Chondrocyte (in vitro differentiated cells): ENCODE results near the gene IGF1R. TPM values are rescaled to one million over a fixed set of nuclear protein-coding genes. Genes with fewer than 3 reads are reported as not detected.

Source experiments
- DNase-seq: peaks from one replicate; pipeline ENCODE4 v3.0.0; 2021; ENCODE audit warnings: mixed read lengths, low spot score
- H3K27ac Mint-ChIP-seq: one replicate; pipeline ENCODE4 v1.8.0; 2021; ENCODE audit warnings: mild to moderate bottlenecking, moderate library complexity, mixed read lengths; ENCODE audit not compliant: unreplicated experiment
- H3K27me3 Mint-ChIP-seq: 2 replicates; pipeline ENCODE4 v1.8.0; 2021; ENCODE audit warnings: low read depth, mixed read lengths
- H3K36me3 Mint-ChIP-seq: 2 replicates; pipeline ENCODE4 v1.8.0; 2021; ENCODE audit warnings: low read depth, mixed read lengths
- H3K4me1 Mint-ChIP-seq: 2 replicates; pipeline ENCODE4 v1.8.0; 2021; ENCODE audit warnings: low read depth, mild to moderate bottlenecking, mixed read lengths
- H3K4me3 Mint-ChIP-seq: one replicate; pipeline ENCODE4 v1.8.0; 2021; ENCODE audit warnings: mild to moderate bottlenecking, moderate library complexity, mixed read lengths; ENCODE audit not compliant: unreplicated experiment
- H3K9me3 Mint-ChIP-seq: 2 replicates; pipeline ENCODE4 v1.8.0; 2021; ENCODE audit warnings: low read depth, mixed read lengths
- long read RNA-seq: library from polyadenylated mRNA; stranded (forward); transcript quantifications from one replicate; pipeline ENCODE4 v2.0.0, GENCODE V29; 2021
- total RNA-seq: library from RNA; stranded (reverse); gene quantifications from 3 replicates; pipeline ENCODE4 v1.2.1, GENCODE V29; 2021
- TF ChIP-seq, protein P1 (sequence below): fragments of 200-600 bp; sonication (generic); IDR thresholded peaks from 2 replicates; pipeline ENCODE4 v1.5.0; 2021; ENCODE audit warnings: antibody characterized with exemption, mild to moderate bottlenecking, moderate library complexity

The IGF1R gene
- total RNA-seq: 110 to 119 TPM (median 119 TPM) in 3 replicates
- long read RNA-seq, full-length matches to known transcripts: 12 of 58 reads
- long read RNA-seq, partial matches to known transcripts: 7 of 58 reads
- long read RNA-seq, other reads (novel, unspliced or antisense): 39 of 58 reads

DNA sequence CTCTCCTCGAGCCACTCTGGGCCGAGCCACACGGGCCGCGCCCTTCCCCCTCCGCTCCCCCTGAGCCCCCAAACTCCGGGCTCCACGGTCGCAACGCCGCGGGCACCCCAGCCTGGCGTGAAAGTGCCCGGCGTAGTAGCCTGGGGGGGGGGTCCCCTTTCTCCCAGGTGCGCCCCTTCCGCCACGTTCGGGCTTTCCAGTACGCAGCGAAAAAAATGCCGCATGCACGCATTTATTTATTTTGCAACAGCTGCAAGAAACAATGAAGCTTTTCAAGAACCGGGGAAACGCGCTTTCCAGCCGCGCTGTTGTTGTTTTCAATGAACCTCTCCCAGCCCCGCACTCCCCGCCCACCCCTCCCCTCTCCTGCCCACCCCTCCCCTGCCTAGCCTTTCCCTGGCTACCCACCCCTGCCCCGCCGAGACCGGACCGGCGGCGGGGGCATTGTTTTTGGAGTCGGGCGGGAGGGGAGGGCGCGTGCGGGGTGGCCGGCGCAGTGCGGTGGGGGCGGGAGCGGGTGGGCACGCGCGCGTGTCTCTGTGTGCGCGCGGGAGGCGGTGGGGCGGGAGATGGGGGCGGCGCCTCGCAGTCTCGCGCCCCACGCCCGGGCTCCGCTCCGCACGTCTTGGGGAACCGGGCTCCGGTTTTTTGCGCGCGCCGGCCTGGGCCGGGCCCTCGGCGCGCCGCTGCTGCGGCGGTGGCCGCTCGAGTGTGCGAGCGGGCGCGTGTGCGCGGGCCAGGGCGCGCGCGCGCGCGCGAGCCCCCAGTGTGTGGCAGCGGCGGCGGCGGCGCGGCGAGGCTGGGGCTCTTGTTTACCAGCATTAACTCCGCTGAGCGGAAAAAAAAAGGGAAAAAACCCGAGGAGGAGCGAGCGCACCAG, at the start of gene IGF1R:
Gene IGF1R, plus strand, starts transcription at position 766 of the 880 bp plus-strand sequence. CDS start 1,043 bp downstream, outside the sequence.
- H3K36me3 Mint-ChIP-seq: peaks cover 5% of the 10 kb centered on the region
- H3K27me3 Mint-ChIP-seq: peaks cover 22% of the 10 kb centered on the region
- DNase-seq: no peak
- peaks cover 24% of the 10 kb centered on the region for H3K4me1 Mint-ChIP-seq
- TF ChIP-seq, protein P1, sequence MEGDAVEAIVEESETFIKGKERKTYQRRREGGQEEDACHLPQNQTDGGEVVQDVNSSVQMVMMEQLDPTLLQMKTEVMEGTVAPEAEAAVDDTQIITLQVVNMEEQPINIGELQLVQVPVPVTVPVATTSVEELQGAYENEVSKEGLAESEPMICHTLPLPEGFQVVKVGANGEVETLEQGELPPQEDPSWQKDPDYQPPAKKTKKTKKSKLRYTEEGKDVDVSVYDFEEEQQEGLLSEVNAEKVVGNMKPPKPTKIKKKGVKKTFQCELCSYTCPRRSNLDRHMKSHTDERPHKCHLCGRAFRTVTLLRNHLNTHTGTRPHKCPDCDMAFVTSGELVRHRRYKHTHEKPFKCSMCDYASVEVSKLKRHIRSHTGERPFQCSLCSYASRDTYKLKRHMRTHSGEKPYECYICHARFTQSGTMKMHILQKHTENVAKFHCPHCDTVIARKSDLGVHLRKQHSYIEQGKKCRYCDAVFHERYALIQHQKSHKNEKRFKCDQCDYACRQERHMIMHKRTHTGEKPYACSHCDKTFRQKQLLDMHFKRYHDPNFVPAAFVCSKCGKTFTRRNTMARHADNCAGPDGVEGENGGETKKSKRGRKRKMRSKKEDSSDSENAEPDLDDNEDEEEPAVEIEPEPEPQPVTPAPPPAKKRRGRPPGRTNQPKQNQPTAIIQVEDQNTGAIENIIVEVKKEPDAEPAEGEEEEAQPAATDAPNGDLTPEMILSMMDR: peak; percentile 71
- H3K4me3 Mint-ChIP-seq: peak within 1 kb of the TSS; percentile 94
- H3K9me3 Mint-ChIP-seq: no peaks in the 10 kb centered on the region
- peak within 1 kb of the TSS; percentile 92 for H3K27ac Mint-ChIP-seq

DNA sequence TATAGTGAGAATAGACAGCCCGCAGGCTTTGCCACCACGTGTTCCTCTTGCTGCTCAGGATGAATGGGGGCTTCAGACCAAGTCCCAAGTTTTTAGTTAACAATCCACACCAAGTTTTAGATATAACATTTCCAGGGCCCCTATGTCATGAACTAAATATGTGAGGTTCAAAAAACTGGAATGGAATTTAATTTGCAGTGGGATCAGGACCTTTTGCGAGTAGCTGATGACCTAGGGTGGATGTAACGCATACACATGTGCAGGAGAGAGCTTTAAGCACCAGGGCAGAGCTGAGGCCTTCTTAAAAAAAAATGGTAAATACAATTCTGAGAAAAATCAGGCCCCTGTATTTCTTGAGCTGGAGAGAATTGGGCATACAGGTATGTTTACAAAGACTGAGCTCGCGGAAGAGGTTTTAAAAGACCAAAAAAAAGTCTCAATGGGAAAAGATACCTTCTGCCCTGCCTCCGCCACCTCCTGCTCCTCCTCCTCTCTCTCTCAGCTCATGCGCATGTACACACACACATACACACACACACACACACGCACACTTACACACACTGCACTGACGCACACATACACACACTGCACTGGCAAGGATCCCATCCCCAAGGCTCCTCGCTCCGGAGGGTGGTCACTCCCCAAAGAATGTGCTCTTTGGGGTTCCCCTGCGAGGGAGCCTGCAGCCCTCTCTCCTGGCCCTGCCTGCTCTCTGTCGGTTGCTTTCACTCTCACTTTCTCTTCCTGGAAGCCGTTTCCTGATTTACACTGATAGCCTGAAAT, 48.2 kb upstream of the IGF1R start:
- H3K27me3 Mint-ChIP-seq: peaks cover 13% of the 10 kb centered on the region
- peak overlapping the region; percentile 71 for H3K4me3 Mint-ChIP-seq
- no peak for DNase-seq
- H3K4me1 Mint-ChIP-seq: peaks cover 14% of the 10 kb centered on the region
- TF ChIP-seq, protein P1: no peak
- H3K9me3 Mint-ChIP-seq: no peaks in the 10 kb centered on the region
- H3K36me3 Mint-ChIP-seq: no peaks in the 10 kb centered on the region
- peak overlapping the region; percentile 80 for H3K27ac Mint-ChIP-seq

DNA sequence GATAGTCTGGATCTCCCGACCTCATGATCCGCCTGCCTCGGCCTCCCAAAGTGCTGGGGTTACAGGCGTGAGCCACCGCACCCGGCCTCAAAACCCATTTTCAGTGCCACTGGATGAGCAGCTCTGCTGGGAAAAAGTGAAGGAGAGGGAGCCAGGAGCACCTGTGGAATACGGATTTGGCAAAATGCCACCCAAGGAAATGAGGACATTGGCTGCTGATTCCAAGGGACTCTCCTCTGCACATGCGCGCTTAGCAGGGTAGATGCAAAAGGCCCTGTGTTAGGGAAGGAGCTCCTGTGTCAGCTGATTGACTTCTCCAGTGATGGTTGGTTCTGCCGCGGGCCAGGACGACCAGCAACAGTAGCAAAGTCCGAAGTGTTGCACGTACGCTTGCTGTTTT, 43.4 kb upstream of the IGF1R start:
- DNase-seq: no peak
- TF ChIP-seq, protein P1: no peak
- Mint-ChIP-seq H3K27me3 (no peaks in the 10 kb centered on the region), H3K9me3 (no peaks in the 10 kb centered on the region), H3K27ac (no peak overlapping the region), H3K4me3 (no peak overlapping the region), H3K36me3 (no peaks in the 10 kb centered on the region), H3K4me1 (peaks cover 16% of the 10 kb centered on the region)

DNA sequence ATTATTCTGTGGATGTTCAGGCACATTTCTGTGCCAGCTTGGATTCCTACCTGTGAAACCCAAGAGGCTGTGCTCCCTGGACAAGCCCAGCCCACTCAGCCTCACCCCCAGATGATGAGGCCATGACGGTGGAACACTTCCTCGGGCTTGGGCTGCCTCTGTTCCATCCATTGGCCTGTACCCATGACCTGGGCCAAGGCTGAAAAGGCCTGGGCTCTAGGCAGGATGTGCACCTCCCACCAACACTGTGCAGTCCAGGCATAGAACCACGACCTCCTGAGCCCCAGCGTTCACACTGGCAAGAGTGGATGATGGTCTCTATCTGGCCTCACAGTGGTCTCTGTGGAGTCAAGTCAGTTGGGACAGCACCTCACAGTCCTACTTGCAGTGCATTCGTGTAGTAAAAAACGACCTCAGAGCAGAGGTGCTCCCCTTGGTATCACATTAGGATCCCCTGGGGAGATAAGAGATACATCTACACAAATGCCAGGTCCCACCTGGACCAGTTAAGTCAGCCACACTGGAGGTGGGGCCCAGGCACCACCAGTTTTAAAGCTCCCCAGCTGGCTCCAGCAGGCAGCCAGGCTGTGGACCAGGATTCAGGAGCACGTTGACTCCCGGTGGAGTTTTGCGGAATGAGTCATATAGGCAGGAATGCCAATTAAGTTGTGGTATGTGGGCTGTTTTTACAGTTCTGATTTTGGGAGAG, 39.0 kb upstream of the IGF1R start:
- H3K9me3 Mint-ChIP-seq: no peaks in the 10 kb centered on the region
- H3K27me3 Mint-ChIP-seq: no peaks in the 10 kb centered on the region
- DNase-seq: no peak
- H3K36me3 Mint-ChIP-seq: no peaks in the 10 kb centered on the region
- no peak overlapping the region for H3K4me3 Mint-ChIP-seq
- TF ChIP-seq, protein P1: no peak
- H3K4me1 Mint-ChIP-seq: peaks cover 7% of the 10 kb centered on the region
- no peak overlapping the region for H3K27ac Mint-ChIP-seq
